ENCODE measurements around the gene CFAP20DC.

DNA sequence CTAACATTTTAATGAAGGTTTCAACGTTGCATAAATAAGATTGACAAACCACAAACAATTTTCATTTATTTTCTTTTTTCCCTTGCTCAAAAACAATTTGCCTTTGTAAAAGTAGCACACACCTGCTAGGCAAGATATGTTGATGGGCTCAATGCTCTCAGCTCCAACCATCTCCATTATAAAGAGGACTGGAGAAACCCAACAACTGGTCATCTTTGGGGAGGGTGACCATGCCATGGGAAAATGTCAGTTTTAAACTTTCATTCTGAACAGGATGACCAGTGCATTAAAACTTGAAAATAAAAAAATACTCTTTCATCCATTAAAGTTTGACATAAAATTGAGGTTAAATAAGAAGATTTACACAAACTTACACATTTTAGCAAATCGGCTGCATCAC lies 183.7 kb downstream of the CFAP20DC start:
- TF ChIP-seq, protein P1, sequence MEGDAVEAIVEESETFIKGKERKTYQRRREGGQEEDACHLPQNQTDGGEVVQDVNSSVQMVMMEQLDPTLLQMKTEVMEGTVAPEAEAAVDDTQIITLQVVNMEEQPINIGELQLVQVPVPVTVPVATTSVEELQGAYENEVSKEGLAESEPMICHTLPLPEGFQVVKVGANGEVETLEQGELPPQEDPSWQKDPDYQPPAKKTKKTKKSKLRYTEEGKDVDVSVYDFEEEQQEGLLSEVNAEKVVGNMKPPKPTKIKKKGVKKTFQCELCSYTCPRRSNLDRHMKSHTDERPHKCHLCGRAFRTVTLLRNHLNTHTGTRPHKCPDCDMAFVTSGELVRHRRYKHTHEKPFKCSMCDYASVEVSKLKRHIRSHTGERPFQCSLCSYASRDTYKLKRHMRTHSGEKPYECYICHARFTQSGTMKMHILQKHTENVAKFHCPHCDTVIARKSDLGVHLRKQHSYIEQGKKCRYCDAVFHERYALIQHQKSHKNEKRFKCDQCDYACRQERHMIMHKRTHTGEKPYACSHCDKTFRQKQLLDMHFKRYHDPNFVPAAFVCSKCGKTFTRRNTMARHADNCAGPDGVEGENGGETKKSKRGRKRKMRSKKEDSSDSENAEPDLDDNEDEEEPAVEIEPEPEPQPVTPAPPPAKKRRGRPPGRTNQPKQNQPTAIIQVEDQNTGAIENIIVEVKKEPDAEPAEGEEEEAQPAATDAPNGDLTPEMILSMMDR (IDR thresholded peaks at IDR 0.05), result no peak
- TF ChIP-seq POLR2A (IDR thresholded peaks at IDR 0.05), result no peak

Measured in vagina (tissue), 2 donors.